ENCODE data around the gene CHRM4.

The CHRM4 gene

GRCh38 chr11:46363031-46363407 lies 28.6 kb downstream of the CHRM4 start:
- DNase-seq (ENCODE audit: low read depth): no peak
- TF ChIP-seq CTCF (IDR thresholded peaks at IDR 0.05; ENCODE audit: control insufficient read depth, extremely low read depth, insufficient read depth): no peak
- H3K4me3 ChIP-seq (ENCODE audit: low read depth, low read length): no peak overlapping the region

GRCh38 chr11:46362156-46363030 lies 29.2 kb downstream of the CHRM4 start:
- no peak for TF ChIP-seq CTCF (IDR thresholded peaks at IDR 0.05; ENCODE audit: control insufficient read depth, extremely low read depth, insufficient read depth)
- no peak overlapping the region for H3K4me3 ChIP-seq (ENCODE audit: low read depth, low read length)
- no peak for DNase-seq (ENCODE audit: low read depth)

GRCh38 chr11:46361283-46362155 lies 30.1 kb downstream of the CHRM4 start:
- no peak for DNase-seq (ENCODE audit: low read depth)
- H3K4me3 ChIP-seq (ENCODE audit: low read depth, low read length): no peak overlapping the region
- TF ChIP-seq CTCF (IDR thresholded peaks at IDR 0.05; ENCODE audit: control insufficient read depth, extremely low read depth, insufficient read depth): no peak

GRCh38 chr11:46360878-46361277 lies 30.7 kb downstream of the CHRM4 start:
- no peak for TF ChIP-seq CTCF (IDR thresholded peaks at IDR 0.05; ENCODE audit: control insufficient read depth, extremely low read depth, insufficient read depth)

GRCh38 chr11:46359953-46360352 lies 31.6 kb downstream of the CHRM4 start:
- H3K4me3 ChIP-seq (ENCODE audit: low read depth, low read length): no peak overlapping the region
- TF ChIP-seq CTCF (IDR thresholded peaks at IDR 0.05; ENCODE audit: control insufficient read depth, extremely low read depth, insufficient read depth): no peak
- no peak for DNase-seq (ENCODE audit: low read depth)

More at GRCh38 chr11:46360878-46361277, 30.7 kb downstream of the CHRM4 start:
- no peak overlapping the region for H3K4me3 ChIP-seq (ENCODE audit: low read depth, low read length)
- no peak for DNase-seq (ENCODE audit: low read depth)

- H3K4me3 ChIP-seq (ENCODE audit: low read depth, low read length): no peak overlapping the region
- no peak for TF ChIP-seq CTCF (IDR thresholded peaks at IDR 0.05; ENCODE audit: control insufficient read depth, extremely low read depth, insufficient read depth)
- DNase-seq (ENCODE audit: low read depth): no peak
These were observed 34.1 kb downstream of the CHRM4 start for GRCh38 chr11:46357483-46357936.
